SK-N-SH treated with all-trans-retinoic acid at 6 μM for 48 hours (cell line): ENCODE data around the gene ANLN.

Experiments
- ATAC-seq: fragments of 200-7000 bp; cut with Tn5 transposase; 3 replicates; pipeline ENCODE4 v1.9.1; 2020; ENCODE audit warnings: mild to moderate bottlenecking, moderate library complexity
- ARNTL ChIP-seq: fragments of 450-650 bp; formaldehyde crosslinking; IDR thresholded peaks from 2 replicates; pipeline ENCODE4 v1.5.0; 2020; ENCODE audit warnings: low read depth, mild to moderate bottlenecking, moderate library complexity, borderline replicate concordance
- CSDC2 ChIP-seq: fragments of 250-450 bp; sonication (Bioruptor Pico); IDR thresholded peaks from 2 replicates; pipeline ENCODE4 v1.5.0; 2020; ENCODE audit warnings: mild to moderate bottlenecking, moderate library complexity
- ESRRG ChIP-seq: fragments of 250-450 bp; sonication (Bioruptor Pico); IDR thresholded peaks from 2 replicates; pipeline ENCODE4 v1.6.1; 2021; ENCODE audit warnings: mild to moderate bottlenecking
- GLIS3 ChIP-seq: fragments of 250-450 bp; sonication (Bioruptor Pico); IDR thresholded peaks from 2 replicates; pipeline ENCODE4 v1.5.0; 2020; ENCODE audit warnings: mild to moderate bottlenecking, moderate library complexity
- OSR1 ChIP-seq: fragments of 250-450 bp; sonication (Bioruptor Pico); IDR thresholded peaks from 2 replicates; pipeline ENCODE4 v1.8.0; 2022; ENCODE audit warnings: moderate library complexity, mild to moderate bottlenecking, inconsistent platforms
- PPARA ChIP-seq: fragments of 250-450 bp; sonication (Bioruptor Pico); IDR thresholded peaks from 2 replicates; pipeline ENCODE4 v1.5.0; 2020; ENCODE audit warnings: mild to moderate bottlenecking, borderline replicate concordance
- TCF4 ChIP-seq: fragments of 250-450 bp; sonication (Bioruptor Pico); IDR thresholded peaks from 2 replicates; pipeline ENCODE4 v1.8.0; 2021; ENCODE audit warnings: mild to moderate bottlenecking, moderate library complexity, borderline replicate concordance
- TOX ChIP-seq: fragments of 250-450 bp; sonication (Bioruptor Pico); IDR thresholded peaks from 2 replicates; pipeline ENCODE4 v1.8.0; 2021; ENCODE audit warnings: mild to moderate bottlenecking, moderate library complexity, borderline replicate concordance
- ZC3H10 ChIP-seq: fragments of 250-450 bp; sonication (Bioruptor Pico); IDR thresholded peaks from 2 replicates; pipeline ENCODE4 v1.5.1; 2021; ENCODE audit warnings: mild to moderate bottlenecking, moderate library complexity
- ZFP3 ChIP-seq: fragments of 250-450 bp; sonication (Bioruptor Pico); IDR thresholded peaks from 2 replicates; pipeline ENCODE4 v1.5.0; 2020; ENCODE audit warnings: mild to moderate bottlenecking, moderate library complexity
- ZFP30 ChIP-seq: fragments of 450-650 bp; formaldehyde crosslinking; IDR thresholded peaks from 2 replicates; pipeline ENCODE4 v1.5.0; 2022; ENCODE audit warnings: mild to moderate bottlenecking, moderate library complexity
- ZNF565 ChIP-seq: fragments of 450-650 bp; formaldehyde crosslinking; conservative IDR thresholded peaks from 2 replicates; pipeline ENCODE4 v1.5.0; 2020; ENCODE audit warnings: low read depth, mild to moderate bottlenecking, moderate library complexity
- ZNF8 ChIP-seq: fragments of 450-650 bp; formaldehyde crosslinking; IDR thresholded peaks from 2 replicates; pipeline ENCODE4 v1.5.0; 2020; ENCODE audit warnings: mild to moderate bottlenecking, moderate library complexity
- TF ChIP-seq, protein P1 (sequence below): fragments of 250-450 bp; sonication (Bioruptor Pico); IDR thresholded peaks from 2 replicates; pipeline ENCODE4 v1.5.0; 2020; ENCODE audit warnings: mild to moderate bottlenecking, moderate library complexity
- TF ChIP-seq, protein P2 (sequence below): fragments of 250-450 bp; sonication (Bioruptor Pico); IDR thresholded peaks from 2 replicates; pipeline ENCODE4 v1.5.1; 2020; ENCODE audit warnings: low read depth, mild to moderate bottlenecking, moderate library complexity
- TF ChIP-seq, protein P3 (sequence below): fragments of 250-450 bp; sonication (Bioruptor Pico); IDR thresholded peaks from 2 replicates; pipeline ENCODE4 v1.5.1; 2021; ENCODE audit warnings: mild to moderate bottlenecking, moderate library complexity
- TF ChIP-seq, protein P4 (sequence below): fragments of 250-450 bp; sonication (Bioruptor Pico); IDR thresholded peaks from 2 replicates; pipeline ENCODE4 v1.8.0; 2020; ENCODE audit warnings: mild to moderate bottlenecking, moderate library complexity, borderline replicate concordance
- TF ChIP-seq, protein P5 (sequence below): fragments of 250-450 bp; sonication (Bioruptor Pico); IDR thresholded peaks from 2 replicates; pipeline ENCODE4 v1.8.0; 2021; ENCODE audit warnings: low read depth, mild to moderate bottlenecking, moderate library complexity, borderline replicate concordance

The ANLN gene

DNA sequence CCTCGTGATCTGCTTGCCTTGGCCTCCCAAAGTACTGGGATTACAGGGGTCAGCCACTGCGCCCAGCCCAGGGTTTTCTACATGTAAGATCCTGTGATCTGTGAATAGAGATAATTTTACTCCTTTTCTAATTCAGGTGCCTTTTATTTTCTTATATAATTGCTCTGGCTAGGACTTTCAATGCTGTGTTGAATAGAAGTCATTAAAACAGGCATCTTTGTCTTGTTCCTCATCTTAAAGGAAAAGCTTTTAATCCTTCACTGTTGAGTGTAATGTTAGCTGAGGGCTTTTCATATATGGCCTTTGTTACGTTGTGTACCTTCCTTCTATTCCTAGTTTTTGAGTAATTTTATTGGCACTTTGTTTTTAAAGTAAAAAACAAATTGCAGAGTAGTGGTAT is 26.6 kb downstream of the ANLN start:
- TF ChIP-seq, protein P1, sequence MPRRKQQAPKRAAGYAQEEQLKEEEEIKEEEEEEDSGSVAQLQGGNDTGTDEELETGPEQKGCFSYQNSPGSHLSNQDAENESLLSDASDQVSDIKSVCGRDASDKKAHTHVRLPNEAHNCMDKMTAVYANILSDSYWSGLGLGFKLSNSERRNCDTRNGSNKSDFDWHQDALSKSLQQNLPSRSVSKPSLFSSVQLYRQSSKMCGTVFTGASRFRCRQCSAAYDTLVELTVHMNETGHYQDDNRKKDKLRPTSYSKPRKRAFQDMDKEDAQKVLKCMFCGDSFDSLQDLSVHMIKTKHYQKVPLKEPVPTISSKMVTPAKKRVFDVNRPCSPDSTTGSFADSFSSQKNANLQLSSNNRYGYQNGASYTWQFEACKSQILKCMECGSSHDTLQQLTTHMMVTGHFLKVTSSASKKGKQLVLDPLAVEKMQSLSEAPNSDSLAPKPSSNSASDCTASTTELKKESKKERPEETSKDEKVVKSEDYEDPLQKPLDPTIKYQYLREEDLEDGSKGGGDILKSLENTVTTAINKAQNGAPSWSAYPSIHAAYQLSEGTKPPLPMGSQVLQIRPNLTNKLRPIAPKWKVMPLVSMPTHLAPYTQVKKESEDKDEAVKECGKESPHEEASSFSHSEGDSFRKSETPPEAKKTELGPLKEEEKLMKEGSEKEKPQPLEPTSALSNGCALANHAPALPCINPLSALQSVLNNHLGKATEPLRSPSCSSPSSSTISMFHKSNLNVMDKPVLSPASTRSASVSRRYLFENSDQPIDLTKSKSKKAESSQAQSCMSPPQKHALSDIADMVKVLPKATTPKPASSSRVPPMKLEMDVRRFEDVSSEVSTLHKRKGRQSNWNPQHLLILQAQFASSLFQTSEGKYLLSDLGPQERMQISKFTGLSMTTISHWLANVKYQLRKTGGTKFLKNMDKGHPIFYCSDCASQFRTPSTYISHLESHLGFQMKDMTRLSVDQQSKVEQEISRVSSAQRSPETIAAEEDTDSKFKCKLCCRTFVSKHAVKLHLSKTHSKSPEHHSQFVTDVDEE (CRISPR knock-in tag) = no peak
- TF ChIP-seq ZC3H10 (CRISPR knock-in tag) (no peak), ZNF565 (no peak), CSDC2 (CRISPR knock-in tag) (no peak), ESRRG (CRISPR knock-in tag) (no peak), OSR1 (CRISPR knock-in tag) (no peak), GLIS3 (CRISPR knock-in tag) (no peak), ZNF8 (CRISPR knock-in tag) (no peak), ZFP30 (CRISPR knock-in tag) (no peak), TOX (CRISPR knock-in tag) (no peak), ZFP3 (no peak), TCF4 (no peak), ARNTL (CRISPR knock-in tag) (no peak)
- TF ChIP-seq, protein P2, sequence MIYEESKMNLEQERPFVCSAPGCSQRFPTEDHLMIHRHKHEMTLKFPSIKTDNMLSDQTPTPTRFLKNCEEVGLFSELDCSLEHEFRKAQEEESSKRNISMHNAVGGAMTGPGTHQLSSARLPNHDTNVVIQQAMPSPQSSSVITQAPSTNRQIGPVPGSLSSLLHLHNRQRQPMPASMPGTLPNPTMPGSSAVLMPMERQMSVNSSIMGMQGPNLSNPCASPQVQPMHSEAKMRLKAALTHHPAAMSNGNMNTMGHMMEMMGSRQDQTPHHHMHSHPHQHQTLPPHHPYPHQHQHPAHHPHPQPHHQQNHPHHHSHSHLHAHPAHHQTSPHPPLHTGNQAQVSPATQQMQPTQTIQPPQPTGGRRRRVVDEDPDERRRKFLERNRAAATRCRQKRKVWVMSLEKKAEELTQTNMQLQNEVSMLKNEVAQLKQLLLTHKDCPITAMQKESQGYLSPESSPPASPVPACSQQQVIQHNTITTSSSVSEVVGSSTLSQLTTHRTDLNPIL (CRISPR knock-in tag) = no peak
- TF ChIP-seq, protein P3, sequence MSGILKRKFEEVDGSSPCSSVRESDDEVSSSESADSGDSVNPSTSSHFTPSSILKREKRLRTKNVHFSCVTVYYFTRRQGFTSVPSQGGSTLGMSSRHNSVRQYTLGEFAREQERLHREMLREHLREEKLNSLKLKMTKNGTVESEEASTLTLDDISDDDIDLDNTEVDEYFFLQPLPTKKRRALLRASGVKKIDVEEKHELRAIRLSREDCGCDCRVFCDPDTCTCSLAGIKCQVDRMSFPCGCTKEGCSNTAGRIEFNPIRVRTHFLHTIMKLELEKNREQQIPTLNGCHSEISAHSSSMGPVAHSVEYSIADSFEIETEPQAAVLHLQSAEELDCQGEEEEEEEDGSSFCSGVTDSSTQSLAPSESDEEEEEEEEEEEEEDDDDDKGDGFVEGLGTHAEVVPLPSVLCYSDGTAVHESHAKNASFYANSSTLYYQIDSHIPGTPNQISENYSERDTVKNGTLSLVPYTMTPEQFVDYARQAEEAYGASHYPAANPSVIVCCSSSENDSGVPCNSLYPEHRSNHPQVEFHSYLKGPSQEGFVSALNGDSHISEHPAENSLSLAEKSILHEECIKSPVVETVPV (CRISPR knock-in tag) = no peak
- TF ChIP-seq, protein P4, sequence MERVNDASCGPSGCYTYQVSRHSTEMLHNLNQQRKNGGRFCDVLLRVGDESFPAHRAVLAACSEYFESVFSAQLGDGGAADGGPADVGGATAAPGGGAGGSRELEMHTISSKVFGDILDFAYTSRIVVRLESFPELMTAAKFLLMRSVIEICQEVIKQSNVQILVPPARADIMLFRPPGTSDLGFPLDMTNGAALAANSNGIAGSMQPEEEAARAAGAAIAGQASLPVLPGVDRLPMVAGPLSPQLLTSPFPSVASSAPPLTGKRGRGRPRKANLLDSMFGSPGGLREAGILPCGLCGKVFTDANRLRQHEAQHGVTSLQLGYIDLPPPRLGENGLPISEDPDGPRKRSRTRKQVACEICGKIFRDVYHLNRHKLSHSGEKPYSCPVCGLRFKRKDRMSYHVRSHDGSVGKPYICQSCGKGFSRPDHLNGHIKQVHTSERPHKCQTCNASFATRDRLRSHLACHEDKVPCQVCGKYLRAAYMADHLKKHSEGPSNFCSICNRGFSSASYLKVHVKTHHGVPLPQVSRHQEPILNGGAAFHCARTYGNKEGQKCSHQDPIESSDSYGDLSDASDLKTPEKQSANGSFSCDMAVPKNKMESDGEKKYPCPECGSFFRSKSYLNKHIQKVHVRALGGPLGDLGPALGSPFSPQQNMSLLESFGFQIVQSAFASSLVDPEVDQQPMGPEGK = no peak
- TF ChIP-seq, protein P5, sequence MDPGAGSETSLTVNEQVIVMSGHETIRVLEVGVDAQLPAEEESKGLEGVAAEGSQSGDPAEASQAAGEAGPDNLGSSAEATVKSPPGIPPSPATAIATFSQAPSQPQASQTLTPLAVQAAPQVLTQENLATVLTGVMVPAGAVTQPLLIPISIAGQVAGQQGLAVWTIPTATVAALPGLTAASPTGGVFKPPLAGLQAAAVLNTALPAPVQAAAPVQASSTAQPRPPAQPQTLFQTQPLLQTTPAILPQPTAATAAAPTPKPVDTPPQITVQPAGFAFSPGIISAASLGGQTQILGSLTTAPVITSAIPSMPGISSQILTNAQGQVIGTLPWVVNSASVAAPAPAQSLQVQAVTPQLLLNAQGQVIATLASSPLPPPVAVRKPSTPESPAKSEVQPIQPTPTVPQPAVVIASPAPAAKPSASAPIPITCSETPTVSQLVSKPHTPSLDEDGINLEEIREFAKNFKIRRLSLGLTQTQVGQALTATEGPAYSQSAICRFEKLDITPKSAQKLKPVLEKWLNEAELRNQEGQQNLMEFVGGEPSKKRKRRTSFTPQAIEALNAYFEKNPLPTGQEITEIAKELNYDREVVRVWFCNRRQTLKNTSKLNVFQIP = no peak
- ATAC-seq = no peak

DNA sequence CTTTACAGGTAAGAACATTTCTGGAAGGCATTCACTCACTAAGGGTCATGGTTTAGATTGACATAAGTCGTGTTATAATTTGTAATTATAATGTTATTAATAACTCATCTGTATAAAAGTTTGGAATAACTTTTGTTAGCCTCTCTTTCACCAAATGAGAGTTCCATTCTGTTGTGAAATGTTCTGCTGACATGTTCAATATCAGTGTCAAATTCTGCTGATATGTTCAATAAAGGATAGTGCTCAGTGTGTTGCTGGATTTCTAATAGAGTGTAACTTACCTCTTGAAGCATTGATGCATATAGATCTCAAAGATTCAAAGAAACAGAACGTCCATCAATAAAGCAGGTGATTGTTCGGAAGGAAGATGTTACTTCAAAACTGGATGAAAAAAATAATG is 30.6 kb downstream of the ANLN start:
- ATAC-seq = no peak
- TF ChIP-seq, protein P1 (CRISPR knock-in tag) = no peak
- TF ChIP-seq ZNF565 (no peak), ARNTL (CRISPR knock-in tag) (no peak), PPARA (no peak)
- TF ChIP-seq, protein P3 (CRISPR knock-in tag) = no peak
- TF ChIP-seq, all 23 proteins: peak for 0
